K562 (cell line): ENCODE measurements around the gene SEC22C. TPM values are rescaled to one million over a fixed set of nuclear protein-coding genes. Genes with fewer than 3 reads are reported as not detected.

Source experiments
- BRD9 ChIP-seq: fragments of 450-650 bp; IDR thresholded peaks from 2 replicates; pipeline ENCODE4 v1.6.1; 2018; ENCODE audit warnings: low read depth; ENCODE audit not compliant: partially characterized antibody
- CC2D1A ChIP-seq: fragments of 450-650 bp; IDR thresholded peaks from 2 replicates; pipeline ENCODE4 v1.6.1; 2017; ENCODE audit warnings: mild to moderate bottlenecking
- CGGBP1 ChIP-seq: fragments of 250-450 bp; sonication (Bioruptor Pico); IDR thresholded peaks from 2 replicates; pipeline ENCODE4 v1.9.0; 2021; ENCODE audit warnings: mild to moderate bottlenecking
- CTCFL ChIP-seq: IDR thresholded peaks from 2 replicates; pipeline ENCODE4 v1.6.1; 2011; ENCODE audit warnings: borderline replicate concordance, low read depth, mild to moderate bottlenecking, moderate library complexity, low read length; ENCODE audit not compliant: insufficient read depth, poor library complexity, severe bottlenecking
- FOXJ3 ChIP-seq: sonication (generic); formaldehyde crosslinking; IDR thresholded peaks from 2 replicates; pipeline ENCODE4 v1.4.0; 2020; ENCODE audit warnings: mild to moderate bottlenecking, missing genetic modification reagents
- HCFC1 ChIP-seq: IDR thresholded peaks from 2 replicates; pipeline ENCODE4 v1.6.1; 2012; ENCODE audit warnings: low read depth, low read length, improper control_type of control experiment
- HNRNPL ChIP-seq: fragments of 200-400 bp; formaldehyde crosslinking; IDR thresholded peaks from 2 replicates; pipeline ENCODE4 v1.6.1; 2017; ENCODE audit warnings: low read depth, mild to moderate bottlenecking, low read length
- MYNN ChIP-seq, 2 experiments: sonication (generic); formaldehyde crosslinking in 1 of 2; IDR thresholded peaks; 2 replicates each; pipeline versions ENCODE4 v1.5.0 to v1.6.1; 2016 to 2020; ENCODE audit warnings: antibody characterized with exemption in 1 of 2, missing genetic modification reagents in 1 of 2
- RBFOX2 ChIP-seq: fragments of 200-400 bp; formaldehyde crosslinking; IDR thresholded peaks from 2 replicates; pipeline ENCODE4 v1.6.1; 2017; ENCODE audit warnings: low read depth, mild to moderate bottlenecking, low read length, moderate library complexity
- RCOR1 ChIP-seq, 2 experiments: IDR thresholded peaks; 2 replicates each; pipeline ENCODE4 v1.6.1; 2012; ENCODE audit warnings: low read depth in 2 of 2, low read length in 2 of 2, borderline replicate concordance in 1 of 2, improper control_type of control experiment in 1 of 2
- SREBF2 ChIP-seq: sonication (generic); formaldehyde crosslinking; IDR thresholded peaks from 2 replicates; pipeline ENCODE4 v1.4.0; 2020; ENCODE audit warnings: mild to moderate bottlenecking, missing genetic modification reagents
- ZNF318 ChIP-seq, 2 experiments: fragments of 450-650 bp; IDR thresholded peaks; 2 replicates each; pipeline ENCODE4 v1.6.1; 2016; ENCODE audit warnings: mild to moderate bottlenecking in 2 of 2, borderline replicate concordance in 1 of 2, low read depth in 1 of 2, moderate library complexity in 1 of 2
- ZNF696 ChIP-seq: fragments of 250-450 bp; sonication (Bioruptor Pico); conservative IDR thresholded peaks from 2 replicates; pipeline ENCODE4 v1.4.0; 2020; ENCODE audit warnings: mild to moderate bottlenecking, moderate library complexity
- ZNF717 ChIP-seq: fragments of 250-450 bp; sonication (Bioruptor Pico); IDR thresholded peaks from 2 replicates; pipeline ENCODE4 v1.5.0; 2021
- polyA plus RNA-seq, 8 experiments: library from polyadenylated mRNA; depleted of rRNA in 4 of 8; stranded (reverse) in 5 of 8; unstranded in 3 of 8; fragments of >200 nt; fragmentation: Nextera tagmentation in 2 of 8; fragmentation: Illumina TruSeq in 1 of 8; extraction: Ambion mirVana in 2 of 8; extraction: Trizol in 1 of 8; gene quantifications; 2 replicates each; pipeline versions ENCODE4 v1.2.1 to v1.2.3, GENCODE V29; 2011 to 2014; ENCODE audit warnings: inconsistent platforms in 1 of 8, missing spikeins in 1 of 8
- total RNA-seq, 7 experiments: library from RNA; depleted of rRNA in 6 of 7; stranded (reverse); fragments of >200 nt in 6 of 7; fragmentation: Illumina TruSeq in 2 of 7; extraction: Trizol in 2 of 7; gene quantifications; 2 replicates each; pipeline versions ENCODE4 v1.2.1 to v1.2.3, GENCODE V29; 2011 to 2021; ENCODE audit warnings: low replicate concordance in 1 of 7
- TF ChIP-seq, protein P1 (sequence below): fragments of 450-650 bp; IDR thresholded peaks from 2 replicates; pipeline ENCODE4 v1.6.1; 2016; ENCODE audit warnings: antibody characterized with exemption

SEC22C gene
- total and polyA plus RNA-seq, 9 of the 15 experiments (the other 6 are each of a cell fraction or from before 2014, with no cell fraction given) = 35.6 to 68.4 (median 50.7) TPM

DNA sequence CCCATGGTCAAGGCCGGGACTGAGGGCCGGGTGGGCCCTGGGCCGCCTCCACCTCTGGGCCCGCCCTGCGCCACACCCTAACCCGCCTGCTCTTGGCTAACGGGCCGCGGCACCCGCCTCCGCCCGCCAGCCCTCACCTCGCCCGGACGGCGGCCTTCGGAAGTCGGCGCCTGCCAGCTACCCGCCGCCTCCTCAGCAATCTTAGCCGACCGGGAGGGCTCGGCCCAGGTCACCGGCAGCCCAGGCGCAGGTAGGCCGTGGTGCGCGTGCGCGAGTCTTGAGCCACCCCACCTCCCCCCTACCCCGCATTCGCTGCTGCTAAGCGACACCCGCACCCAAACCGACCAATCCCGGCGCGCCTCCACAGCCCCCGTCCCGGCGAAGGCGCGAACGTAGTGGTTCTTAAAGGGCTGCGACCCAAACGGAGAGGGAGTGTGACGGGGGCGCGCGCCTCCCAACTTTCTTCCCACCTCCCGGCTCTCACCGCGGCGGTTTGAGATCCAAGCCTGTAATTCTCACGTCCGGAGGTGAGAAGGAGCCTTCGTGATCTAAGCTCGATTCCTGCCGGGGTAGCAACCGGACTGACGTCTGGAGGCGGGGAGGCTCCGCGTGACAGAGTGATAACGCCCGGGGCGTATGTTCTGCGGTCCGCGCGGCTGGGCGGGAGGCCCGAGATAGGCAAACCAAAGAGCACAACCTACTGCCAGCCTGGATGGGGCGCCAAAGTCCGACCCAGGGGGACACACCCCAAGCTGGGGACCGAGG lies at the start of gene SEC22C (continued):
- TF ChIP-seq CGGBP1 (CRISPR knock-in tag) (no peak), SREBF2 (CRISPR knock-in tag) (no peak), CC2D1A (peak; percentile 87; the same call in 1 of the 2 replicates), RCOR1 (IDR thresholded peaks at IDR 0.05; ENCODE audit: borderline replicate concordance in 1 of 2, low read depth in 2 of 2, low read length in 2 of 2) (peak in 1 of 2 experiments; percentile 83; a peak in 2 of 4 replicates), RBFOX2 (peak; percentile 96), ZNF318 (IDR thresholded peaks at IDR 0.05; ENCODE audit: borderline replicate concordance in 1 of 2, low read depth in 1 of 2) (no peak; a peak in 1 of 4 replicates), HNRNPL (peak; percentile 33), FOXJ3 (no peak), HCFC1 (peak; percentile 45), CTCFL (peak; percentile 90), ZNF717 (CRISPR knock-in tag) (no peak), BRD9 (no peak), ZNF696 (CRISPR knock-in tag) (no peak), MYNN (IDR thresholded peaks at IDR 0.05) (peak; percentile 88), MYNN (CRISPR knock-in tag; IDR thresholded peaks at IDR 0.05) (no peak)
- TF ChIP-seq, protein P1, sequence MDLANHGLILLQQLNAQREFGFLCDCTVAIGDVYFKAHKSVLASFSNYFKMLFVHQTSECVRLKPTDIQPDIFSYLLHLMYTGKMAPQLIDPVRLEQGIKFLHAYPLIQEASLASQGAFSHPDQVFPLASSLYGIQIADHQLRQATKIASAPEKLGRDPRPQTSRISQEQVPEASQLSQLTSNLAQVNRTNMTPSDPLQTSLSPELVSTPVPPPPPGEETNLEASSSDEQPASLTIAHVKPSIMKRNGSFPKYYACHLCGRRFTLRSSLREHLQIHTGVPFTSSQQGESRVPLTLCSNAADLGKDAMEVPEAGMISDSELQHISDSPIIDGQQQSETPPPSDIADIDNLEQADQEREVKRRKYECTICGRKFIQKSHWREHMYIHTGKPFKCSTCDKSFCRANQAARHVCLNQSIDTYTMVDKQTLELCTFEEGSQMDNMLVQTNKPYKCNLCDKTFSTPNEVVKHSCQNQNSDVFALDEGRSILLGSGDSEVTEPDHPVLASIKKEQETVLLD = peak; percentile 96
